Activated T-helper 17 cell treated with anti-CD3 and anti-CD28 coated beads, Interleukin-2, amount 50 U/mL, for 72 hours (primary cell): ENCODE measurements around the gene HS3ST6. TPM values are rescaled to one million over a fixed set of nuclear protein-coding genes. Genes with fewer than 3 reads are reported as not detected.
"Not testable (repeated sequence)": the region's sequence is repeated elsewhere in the genome, so short reads cannot be mapped to it uniquely, and the experiment has no call there.

Experiments
- ATAC-seq: fragments of 150-1000 bp; cut with Tn5 transposase; replicated peaks from 2 replicates; pipeline ENCODE4 v1.10.0; 2021; ENCODE audit warnings: mild to moderate bottlenecking, moderate library complexity
- H3K27ac Mint-ChIP-seq: one replicate; pipeline ENCODE4 v1.8.0; 2022; ENCODE audit warnings: mixed read lengths
- H3K27me3 Mint-ChIP-seq: one replicate; pipeline ENCODE4 v1.8.0; 2022; ENCODE audit warnings: mixed read lengths
- H3K36me3 Mint-ChIP-seq: one replicate; pipeline ENCODE4 v1.8.0; 2022; ENCODE audit warnings: low read depth, mild to moderate bottlenecking, mixed read lengths
- H3K4me1 Mint-ChIP-seq: one replicate; pipeline ENCODE4 v1.8.0; 2022; ENCODE audit warnings: mixed read lengths
- H3K4me3 Mint-ChIP-seq: one replicate; pipeline ENCODE4 v1.8.0; 2022; ENCODE audit warnings: mild to moderate bottlenecking, mixed read lengths
- H3K9me3 Mint-ChIP-seq: one replicate; pipeline ENCODE4 v1.8.0; 2022; ENCODE audit warnings: mixed read lengths
- total RNA-seq, 2 donors: library from RNA; stranded (reverse); gene quantifications; one replicate each; pipeline ENCODE4 v1.2.3, GENCODE V29; 2022

The HS3ST6 gene
- total RNA-seq, 2 donors from 2014 or later, result not detected

DNA sequence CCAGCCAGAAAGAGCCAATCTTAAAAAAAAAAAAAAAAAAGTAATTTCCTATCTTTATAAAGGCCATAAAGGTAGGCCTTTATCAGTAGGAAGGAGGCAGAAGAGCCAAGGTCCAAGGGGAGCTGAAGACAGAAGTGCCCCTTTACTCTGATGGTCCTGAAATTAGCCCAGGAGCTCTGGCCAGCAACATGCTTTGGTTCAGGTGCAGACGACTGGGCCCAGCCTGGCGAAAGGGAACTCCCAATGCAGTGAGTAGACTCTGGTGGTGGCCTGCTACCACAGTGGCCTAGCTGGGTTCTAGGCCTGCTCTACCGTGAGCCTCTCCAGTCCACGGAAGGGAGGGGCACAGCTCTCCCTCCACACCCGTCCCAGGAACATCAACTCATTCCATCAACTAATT is 23.1 kb downstream of the HS3ST6 start:
- H3K36me3 Mint-ChIP-seq, result no peaks in the 10 kb centered on the region
- no peak overlapping the region for H3K27ac Mint-ChIP-seq
- no peak for ATAC-seq
- H3K4me1 Mint-ChIP-seq, result no peaks in the 10 kb centered on the region
- H3K4me3 Mint-ChIP-seq, result no peak overlapping the region
- peaks cover 7% of the 10 kb centered on the region for H3K27me3 Mint-ChIP-seq
- H3K9me3 Mint-ChIP-seq, result no peaks in the 10 kb centered on the region

- no peak for ATAC-seq
- Mint-ChIP-seq H3K9me3 (no peaks in the 10 kb centered on the region), H3K4me3 (no peak overlapping the region), H3K27me3 (peaks cover 12% of the 10 kb centered on the region), H3K36me3 (no peaks in the 10 kb centered on the region), H3K4me1 (no peaks in the 10 kb centered on the region), H3K27ac (no peak overlapping the region)
These were observed 27.5 kb downstream of the HS3ST6 start for GRCh38 chr16:1890708-1891050.

DNA sequence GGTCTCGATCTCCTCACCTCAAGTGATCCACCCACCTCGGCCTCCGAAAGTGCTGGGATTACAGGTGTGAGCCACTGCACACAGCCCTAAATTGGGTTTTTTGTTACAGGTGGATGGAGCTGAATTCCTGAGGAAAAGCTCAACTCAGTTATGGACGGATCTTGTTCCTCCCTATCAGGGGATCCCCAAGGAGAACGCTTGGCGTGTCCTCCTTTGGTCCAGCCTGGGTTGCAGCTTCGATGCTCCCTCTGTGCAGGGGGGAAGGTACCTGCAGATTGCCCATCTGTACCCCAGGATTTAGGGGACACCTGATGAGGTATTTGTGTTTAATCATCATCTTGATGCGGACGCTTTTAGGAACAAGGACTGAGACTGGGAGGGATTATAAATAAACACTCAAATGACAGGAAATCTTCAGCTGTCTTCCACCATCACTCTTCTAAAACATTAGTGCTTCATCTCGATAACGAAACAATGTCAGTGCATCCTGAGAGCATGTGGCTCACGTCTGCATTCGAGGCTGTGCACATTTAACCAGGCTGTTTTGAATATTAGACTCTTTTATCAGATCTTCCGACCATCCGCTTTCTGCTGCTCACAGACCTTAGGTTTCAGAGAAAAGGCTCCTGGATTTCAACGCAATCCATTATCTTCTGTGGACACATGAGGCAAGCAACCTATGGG is 28.0 kb downstream of the HS3ST6 start:
- no peaks in the 10 kb centered on the region for H3K4me1 Mint-ChIP-seq
- no peak overlapping the region for H3K27ac Mint-ChIP-seq
- no peak for ATAC-seq
- no peaks in the 10 kb centered on the region for H3K9me3 Mint-ChIP-seq
- H3K27me3 Mint-ChIP-seq, result peaks cover 13% of the 10 kb centered on the region
- H3K36me3 Mint-ChIP-seq, result no peaks in the 10 kb centered on the region
- H3K4me3 Mint-ChIP-seq, result no peak overlapping the region

- Mint-ChIP-seq H3K27ac (no peak overlapping the region), H3K4me3 (no peak overlapping the region), H3K4me1 (no peaks in the 10 kb centered on the region), H3K27me3 (peaks cover 21% of the 10 kb centered on the region), H3K9me3 (no peaks in the 10 kb centered on the region), H3K36me3 (no peaks in the 10 kb centered on the region)
- no peak for ATAC-seq
These were observed 30.4 kb downstream of the HS3ST6 start for GRCh38 chr16:1887711-1888354.

DNA sequence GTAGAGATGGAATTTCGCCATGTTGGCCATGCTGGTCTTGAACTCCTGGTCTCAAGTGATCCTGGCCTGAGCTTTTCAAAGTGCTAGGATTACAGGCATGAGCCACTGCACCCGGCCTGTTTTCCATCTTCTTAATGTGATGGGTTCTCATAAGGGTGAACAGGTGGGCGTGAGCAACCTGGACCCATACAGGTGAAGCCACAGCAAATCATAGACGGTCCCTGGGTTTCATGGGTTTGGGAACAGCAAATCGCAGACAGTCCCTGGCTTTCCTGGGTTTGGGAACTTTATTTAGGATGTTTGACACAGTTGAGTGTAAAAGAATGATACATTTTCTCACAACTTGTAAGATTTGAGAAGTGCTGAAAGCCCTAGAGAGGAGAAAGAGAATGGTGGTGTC is 33.3 kb downstream of the HS3ST6 start:
- Mint-ChIP-seq H3K4me3 (no peak overlapping the region), H3K9me3 (no peaks in the 10 kb centered on the region), H3K4me1 (no peaks in the 10 kb centered on the region), H3K27ac (no peak overlapping the region), H3K27me3 (peaks cover 12% of the 10 kb centered on the region), H3K36me3 (no peaks in the 10 kb centered on the region)
- ATAC-seq, result no peak

- Mint-ChIP-seq H3K27ac (no peak overlapping the region), H3K4me3 (no peak overlapping the region), H3K36me3 (no peaks in the 10 kb centered on the region), H3K27me3 (peaks cover 12% of the 10 kb centered on the region), H3K9me3 (no peaks in the 10 kb centered on the region), H3K4me1 (no peaks in the 10 kb centered on the region)
- ATAC-seq, result no peak
These were observed 34.0 kb downstream of the HS3ST6 start for GRCh38 chr16:1884155-1884760.

GRCh38 chr16:1881172-1881571 is 37.0 kb downstream of the HS3ST6 start:
- not testable (repeated sequence) for H3K4me1 Mint-ChIP-seq, H3K36me3 Mint-ChIP-seq

GRCh38 chr16:1879477-1879876 is 38.7 kb downstream of the HS3ST6 start:
- H3K36me3 Mint-ChIP-seq, result no peaks in the 10 kb centered on the region
- peaks cover 18% of the 10 kb centered on the region for H3K27me3 Mint-ChIP-seq
- H3K27ac Mint-ChIP-seq, result no peak overlapping the region
- H3K4me1 Mint-ChIP-seq, result no peaks in the 10 kb centered on the region
- H3K9me3 Mint-ChIP-seq, result no peaks in the 10 kb centered on the region
- ATAC-seq, result no peak
- H3K4me3 Mint-ChIP-seq, result no peak overlapping the region

More at GRCh38 chr16:1881172-1881571, 37.0 kb downstream of the HS3ST6 start:
- H3K27ac Mint-ChIP-seq, H3K9me3 Mint-ChIP-seq, ATAC-seq, H3K4me3 Mint-ChIP-seq: not testable (repeated sequence)
- H3K27me3 Mint-ChIP-seq, result peaks cover 20% of the 10 kb centered on the region

- ATAC-seq, result no peak
- H3K27me3 Mint-ChIP-seq, result peaks cover 14% of the 10 kb centered on the region
- H3K36me3 Mint-ChIP-seq, result no peaks in the 10 kb centered on the region
- H3K4me1 Mint-ChIP-seq, result no peaks in the 10 kb centered on the region
- H3K27ac Mint-ChIP-seq, result no peak overlapping the region
- no peaks in the 10 kb centered on the region for H3K9me3 Mint-ChIP-seq
- H3K4me3 Mint-ChIP-seq, result no peak overlapping the region
These were observed 40.0 kb downstream of the HS3ST6 start for GRCh38 chr16:1878256-1878655.

DNA sequence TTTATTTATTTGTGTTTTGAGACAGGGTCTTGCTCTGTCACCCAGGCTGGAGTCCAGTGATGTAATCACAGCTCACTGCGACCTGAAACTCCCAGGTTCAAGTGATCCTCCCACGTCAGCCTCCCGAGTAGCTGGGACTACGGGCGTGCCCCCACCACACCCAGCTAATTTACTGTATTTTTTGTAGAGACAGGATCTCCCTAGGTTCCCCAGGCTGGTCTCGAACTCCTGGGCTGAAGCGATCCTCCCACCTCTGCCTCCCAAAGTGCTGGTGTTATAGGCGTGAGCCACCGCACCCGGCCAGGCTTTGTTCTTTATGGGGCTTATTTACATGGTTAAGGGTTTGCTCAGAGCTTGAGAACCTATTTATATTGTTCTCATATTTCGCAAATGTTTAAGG is 40.4 kb downstream of the HS3ST6 start:
- Mint-ChIP-seq H3K9me3 (no peaks in the 10 kb centered on the region), H3K36me3 (no peaks in the 10 kb centered on the region), H3K27ac (no peak overlapping the region), H3K27me3 (peaks cover 14% of the 10 kb centered on the region), H3K4me3 (no peak overlapping the region), H3K4me1 (no peaks in the 10 kb centered on the region)
- ATAC-seq, result no peak

GRCh38 chr16:1877089-1877488 is 41.1 kb downstream of the HS3ST6 start:
- Mint-ChIP-seq H3K36me3 (no peaks in the 10 kb centered on the region), H3K4me3 (no peak overlapping the region), H3K4me1 (no peaks in the 10 kb centered on the region), H3K27ac (no peak overlapping the region), H3K27me3 (peaks cover 17% of the 10 kb centered on the region), H3K9me3 (no peaks in the 10 kb centered on the region)
- ATAC-seq, result no peak

DNA sequence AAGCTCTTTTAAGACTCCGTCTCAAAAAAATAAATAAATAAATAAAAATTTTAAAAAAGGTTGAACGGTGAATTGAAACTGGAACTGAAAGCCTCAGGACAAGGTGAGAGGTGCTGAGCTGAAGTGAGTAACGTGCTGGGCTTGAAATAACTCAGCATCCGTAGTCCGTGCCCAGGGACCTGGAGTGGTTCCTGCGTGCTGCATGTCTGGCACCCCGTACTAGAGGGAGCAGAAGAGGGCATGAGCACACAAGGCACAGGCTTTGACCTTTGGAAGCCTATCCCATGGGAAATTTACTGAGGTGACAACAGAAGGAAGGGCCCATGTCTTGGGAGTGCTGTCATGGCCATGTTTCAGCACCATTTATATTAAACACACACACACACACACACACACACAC is 41.7 kb downstream of the HS3ST6 start:
- no peaks in the 10 kb centered on the region for H3K4me1 Mint-ChIP-seq
- H3K9me3 Mint-ChIP-seq, result no peaks in the 10 kb centered on the region
- H3K36me3 Mint-ChIP-seq, result no peaks in the 10 kb centered on the region
- ATAC-seq, result peak; percentile 88
- H3K27ac Mint-ChIP-seq, result no peak overlapping the region
- H3K27me3 Mint-ChIP-seq, result peaks cover 17% of the 10 kb centered on the region
- H3K4me3 Mint-ChIP-seq, result no peak overlapping the region

DNA sequence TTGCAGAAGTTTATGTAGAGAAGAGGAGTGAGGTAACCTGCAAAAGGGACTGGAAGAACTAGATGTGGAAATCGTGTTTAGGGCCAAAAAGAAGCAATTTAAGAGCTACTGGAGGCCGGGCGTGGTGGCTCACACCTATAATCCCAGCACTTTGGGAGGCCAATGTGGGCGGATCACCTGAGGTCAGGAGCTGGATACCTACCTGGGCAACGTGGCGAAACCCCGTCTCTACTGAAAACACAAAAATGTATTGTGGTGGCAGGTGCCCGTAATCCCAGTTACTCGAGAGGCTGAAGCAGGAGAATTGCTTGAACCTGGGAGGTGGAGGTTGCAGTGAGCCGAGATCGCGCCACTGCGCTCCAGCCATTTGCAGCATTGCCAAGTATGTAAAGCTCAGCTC is 42.1 kb downstream of the HS3ST6 start:
- not testable (repeated sequence) for H3K4me3 Mint-ChIP-seq, H3K4me1 Mint-ChIP-seq, ATAC-seq, H3K36me3 Mint-ChIP-seq, H3K27ac Mint-ChIP-seq, H3K9me3 Mint-ChIP-seq
- H3K27me3 Mint-ChIP-seq, result peaks cover 17% of the 10 kb centered on the region

DNA sequence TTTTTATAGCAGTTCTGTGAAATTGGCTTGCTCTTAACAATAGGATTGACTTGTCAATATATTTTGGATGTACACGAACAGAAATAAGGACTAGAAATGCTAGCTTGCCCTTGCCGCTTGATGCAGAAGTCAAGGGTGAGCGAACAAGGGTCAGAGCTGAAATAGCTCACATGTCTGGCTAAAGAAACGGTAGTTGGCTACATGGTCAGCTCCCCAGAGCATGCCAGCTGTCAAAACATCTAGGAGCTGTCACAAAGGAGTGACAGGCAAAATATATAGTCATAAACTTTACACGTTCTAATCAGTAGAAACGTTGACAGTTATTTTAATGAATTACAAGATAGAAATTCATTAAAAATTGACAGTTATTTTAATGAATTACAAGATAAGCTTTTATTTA is 43.4 kb downstream of the HS3ST6 start:
- no peaks in the 10 kb centered on the region for H3K9me3 Mint-ChIP-seq
- peaks cover 17% of the 10 kb centered on the region for H3K27me3 Mint-ChIP-seq
- no peak overlapping the region for H3K4me3 Mint-ChIP-seq
- ATAC-seq, result no peak
- no peak overlapping the region for H3K27ac Mint-ChIP-seq
- no peaks in the 10 kb centered on the region for H3K4me1 Mint-ChIP-seq
- H3K36me3 Mint-ChIP-seq, result no peaks in the 10 kb centered on the region

GRCh38 chr16:1871974-1872635 is 46.1 kb downstream of the HS3ST6 start, which contains the start of gene MEIOB:
Gene MEIOB, minus strand, starts transcription at chr16:1872164. Its CDS starts 3,989 bp downstream, at chr16:1868175.
- H3K27me3 Mint-ChIP-seq, result peaks cover 8% of the 10 kb centered on the region
- H3K9me3 Mint-ChIP-seq, result no peaks in the 10 kb centered on the region
- no peaks in the 10 kb centered on the region for H3K36me3 Mint-ChIP-seq
- H3K4me1 Mint-ChIP-seq, result no peaks in the 10 kb centered on the region
- no peak within 1 kb of the TSS for H3K27ac Mint-ChIP-seq
- ATAC-seq, result peak; percentile 32
- H3K4me3 Mint-ChIP-seq, result peak within 1 kb of the TSS; percentile 16
